ENCODE results near the gene MAP7D1.

The MAP7D1 gene

DNA sequence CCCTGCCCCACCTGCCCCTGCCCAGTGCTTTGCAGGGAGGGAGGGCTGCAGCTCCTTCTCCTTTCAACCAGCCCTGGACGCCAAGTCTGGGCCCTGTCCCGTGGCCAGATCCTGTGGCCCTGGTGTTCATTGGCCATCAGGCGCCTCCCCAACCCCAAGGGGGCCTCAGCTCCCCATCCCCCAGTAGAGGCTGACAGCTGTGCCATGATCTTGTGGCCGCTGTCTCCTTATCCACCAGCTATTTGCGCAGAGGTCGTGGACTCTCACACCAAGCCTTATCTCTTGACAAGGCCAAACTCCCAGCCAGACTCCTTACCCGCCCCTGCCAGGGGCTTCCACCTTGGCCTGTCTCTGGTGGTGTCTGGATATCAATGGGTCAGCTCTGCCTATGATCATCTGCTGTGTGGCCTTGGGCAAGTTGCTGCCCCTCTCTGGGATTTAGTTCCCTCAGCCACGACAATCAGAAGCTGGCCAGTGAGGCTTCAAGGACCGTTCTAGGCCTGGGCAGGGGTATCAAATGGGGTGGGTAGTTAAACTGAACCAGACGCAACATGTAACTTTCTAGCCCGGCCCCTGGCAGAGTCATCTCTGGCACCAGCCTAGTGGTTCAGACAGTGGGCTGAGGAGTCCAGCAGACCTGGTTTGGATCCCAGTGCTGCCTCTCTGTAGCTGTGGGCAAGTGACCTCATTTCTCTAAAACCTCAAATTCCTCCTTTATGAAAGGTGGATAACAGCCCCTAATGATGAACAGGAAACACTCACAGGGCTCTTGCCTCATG lies 27.6 kb upstream of the MAP7D1 start:
- DNase-seq: no peak

DNA sequence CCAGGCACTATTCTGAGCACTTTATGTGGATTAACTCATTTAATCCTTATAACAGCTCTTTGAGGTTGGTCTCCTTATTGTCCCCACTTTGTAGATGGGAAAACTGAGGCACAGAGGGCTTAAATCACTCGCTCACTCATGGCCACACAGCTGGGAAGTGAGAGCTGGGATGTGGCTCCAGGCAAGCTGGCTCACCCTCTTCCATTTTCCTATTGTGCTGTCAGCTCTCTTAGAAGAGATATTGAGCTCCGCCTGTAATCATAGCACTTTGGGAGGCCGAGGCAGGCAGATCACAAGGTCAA lies 27.1 kb upstream of the MAP7D1 start:
- no peak for DNase-seq

DNA sequence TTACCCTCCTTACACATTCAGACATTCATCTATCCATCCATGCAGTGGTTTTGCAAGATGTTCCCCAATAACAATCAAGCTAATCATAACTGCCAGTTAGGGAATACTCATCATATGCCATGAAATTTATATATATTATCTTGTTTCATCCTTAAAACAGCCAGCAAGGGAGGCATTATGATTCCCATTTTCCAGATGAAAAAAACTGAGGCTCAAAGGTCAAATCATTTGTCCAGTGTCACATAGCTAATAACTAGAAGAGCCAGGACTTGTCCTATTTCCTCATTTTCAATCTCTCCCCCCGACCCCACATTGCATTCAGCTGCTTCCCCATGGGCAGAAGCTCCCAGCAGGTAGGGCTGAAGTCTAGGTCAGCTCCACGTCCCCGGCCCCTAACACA lies 23.9 kb upstream of the MAP7D1 start:
- no peak for DNase-seq

DNA sequence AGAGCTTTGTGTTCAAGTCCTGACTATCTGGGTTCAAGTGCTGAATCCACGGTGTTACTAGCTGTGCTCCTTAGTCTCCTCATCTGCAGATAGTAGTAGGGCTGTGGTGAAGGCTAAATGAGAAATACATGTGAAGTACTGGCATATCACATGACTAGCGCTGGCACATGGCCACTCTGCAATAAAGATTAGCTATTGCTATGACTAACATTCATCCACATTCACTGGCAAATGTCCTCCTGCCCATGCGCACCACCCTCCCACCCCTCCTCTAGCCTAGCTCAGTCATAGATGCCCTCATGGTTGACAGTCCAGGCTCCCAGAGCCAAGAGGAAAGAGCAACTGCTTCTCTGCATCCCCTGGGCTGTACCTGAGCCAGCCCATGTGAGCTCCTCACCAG lies 22.5 kb upstream of the MAP7D1 start:
- peak; percentile 83 for DNase-seq

DNA sequence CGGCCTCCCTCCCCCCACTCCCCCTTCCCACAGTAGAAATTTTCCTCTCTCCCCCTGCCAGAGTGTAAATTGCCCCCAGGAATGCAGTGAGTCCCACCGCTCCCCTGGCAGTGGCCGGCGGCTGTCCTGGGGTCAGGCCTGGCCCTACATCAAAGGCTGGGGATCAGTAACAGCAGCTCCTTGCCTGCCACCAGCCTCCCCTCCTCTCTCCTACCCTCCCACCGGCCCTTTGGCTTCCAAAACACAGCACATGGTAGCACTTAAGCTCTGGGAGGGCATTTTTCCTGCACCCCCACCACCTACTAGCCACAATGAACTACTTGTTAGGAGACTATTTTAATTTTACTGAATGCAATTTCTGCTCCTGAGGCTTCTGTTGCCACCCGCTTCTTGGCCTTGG lies 21.9 kb upstream of the MAP7D1 start:
- no peak for DNase-seq

DNA sequence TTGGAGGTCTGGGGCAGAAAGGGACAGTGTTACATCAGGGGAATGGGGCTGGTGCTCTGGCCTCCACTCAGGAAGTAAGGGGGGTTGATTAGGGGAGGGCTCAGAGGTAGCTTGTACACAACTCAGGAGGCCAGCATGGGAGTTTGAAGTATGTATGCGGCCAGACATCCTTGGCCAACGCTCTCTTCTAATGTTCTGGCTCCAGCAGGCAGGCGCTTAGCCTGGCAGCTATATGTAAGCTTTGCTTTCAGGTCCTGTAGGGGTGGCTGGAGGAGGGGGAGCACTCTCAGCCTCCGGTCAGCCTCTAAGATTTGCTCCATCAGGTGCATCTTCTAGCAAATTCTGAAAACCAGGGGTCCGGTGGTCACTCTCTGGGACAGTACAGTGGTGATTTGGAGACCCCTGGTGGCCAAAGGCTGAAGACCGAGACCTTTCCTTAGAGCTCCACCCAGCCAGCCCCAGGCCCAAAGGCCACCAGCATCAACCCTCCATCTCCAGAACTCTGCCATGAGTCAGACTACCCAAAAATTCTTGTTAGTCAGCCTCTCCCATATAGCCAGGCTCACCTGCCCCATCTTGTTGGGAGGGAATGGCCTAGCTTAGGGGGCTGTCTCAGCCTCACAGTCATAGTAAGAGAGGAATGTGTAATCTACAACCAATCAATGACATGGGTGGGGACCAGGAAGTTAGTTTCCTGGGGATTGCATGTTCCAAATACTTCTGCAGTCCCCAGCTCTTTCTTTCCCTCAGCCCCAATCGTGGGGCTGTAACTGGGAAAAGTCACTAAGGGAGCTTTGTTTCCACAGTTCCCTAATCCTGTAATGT lies 21.2 kb upstream of the MAP7D1 start:
- no peak for DNase-seq

DNA sequence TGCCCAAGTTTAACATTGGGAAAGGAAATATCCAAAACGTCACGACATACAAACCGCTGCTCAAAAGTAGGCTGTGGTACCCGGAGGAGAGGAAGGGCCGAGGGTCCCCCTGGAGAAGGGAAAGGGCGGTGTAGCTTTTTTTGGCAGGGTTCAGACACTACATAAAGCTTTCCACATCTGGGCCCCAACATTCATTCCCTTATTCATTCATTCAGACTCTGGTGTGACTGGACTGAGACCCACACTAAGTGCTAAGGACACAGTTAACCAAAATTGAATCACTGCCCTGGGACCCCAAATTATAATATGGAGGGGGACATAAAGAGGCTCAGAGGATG lies 20.7 kb upstream of the MAP7D1 start:
- DNase-seq: no peak

DNA sequence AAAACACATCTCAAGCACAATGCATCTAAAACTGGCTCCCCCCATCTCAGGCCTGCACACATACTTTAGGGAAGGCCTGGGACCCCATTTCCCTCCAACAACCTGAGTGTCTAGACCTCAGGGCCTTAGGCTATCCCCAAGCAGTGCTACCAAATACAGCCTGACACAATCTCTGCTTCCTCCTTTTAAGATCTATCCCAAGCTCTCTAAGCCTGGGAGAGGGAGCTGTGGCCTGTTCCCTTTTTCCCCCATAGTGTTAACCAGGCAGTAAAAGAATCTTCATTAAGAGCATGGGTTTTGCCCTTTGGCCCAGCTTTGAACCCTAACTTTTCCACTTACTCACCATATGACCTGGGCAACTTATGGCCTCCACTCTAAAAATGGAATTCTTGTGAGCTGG lies 20.2 kb upstream of the MAP7D1 start:
- no peak for DNase-seq

DNA sequence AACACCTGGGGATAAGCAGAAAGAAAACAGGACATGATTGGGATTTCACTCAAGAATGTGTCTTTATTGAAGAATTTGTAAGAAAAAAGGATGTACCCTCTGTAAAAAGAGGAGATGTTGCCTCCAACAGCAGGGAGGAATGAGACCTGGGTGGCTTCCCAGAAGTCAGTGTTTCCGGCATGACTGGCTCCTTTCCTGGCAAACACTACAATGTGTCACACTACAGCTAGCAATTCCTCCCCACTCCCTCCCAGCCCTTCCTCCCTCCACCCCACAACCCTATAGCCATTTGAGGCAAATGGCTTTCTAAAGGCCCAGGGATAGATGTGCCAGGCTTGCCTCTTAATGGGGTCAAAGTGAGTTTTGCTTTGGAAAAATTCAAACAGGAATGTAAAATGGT lies 19.4 kb upstream of the MAP7D1 start:
- DNase-seq: no peak

DNA sequence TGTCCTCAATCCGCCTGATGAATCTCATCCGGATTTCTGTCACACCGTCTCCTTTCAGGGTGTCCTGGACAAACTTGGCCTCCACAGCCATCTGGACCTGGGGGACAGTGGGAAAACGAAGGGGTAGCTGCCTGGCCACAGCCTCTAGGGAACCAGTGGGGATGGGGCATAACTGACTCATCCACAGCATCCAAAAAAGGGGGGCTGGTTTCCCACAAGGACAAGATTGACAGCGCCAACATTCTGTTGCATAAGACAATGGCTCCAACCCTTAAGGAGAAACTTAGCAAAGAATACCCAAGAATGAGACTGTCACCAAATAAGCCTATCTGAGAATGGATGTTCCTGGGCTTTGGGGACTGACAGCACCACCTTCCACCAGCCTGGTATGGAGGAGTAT lies 18.7 kb upstream of the MAP7D1 start:
- no peak for DNase-seq

DNA sequence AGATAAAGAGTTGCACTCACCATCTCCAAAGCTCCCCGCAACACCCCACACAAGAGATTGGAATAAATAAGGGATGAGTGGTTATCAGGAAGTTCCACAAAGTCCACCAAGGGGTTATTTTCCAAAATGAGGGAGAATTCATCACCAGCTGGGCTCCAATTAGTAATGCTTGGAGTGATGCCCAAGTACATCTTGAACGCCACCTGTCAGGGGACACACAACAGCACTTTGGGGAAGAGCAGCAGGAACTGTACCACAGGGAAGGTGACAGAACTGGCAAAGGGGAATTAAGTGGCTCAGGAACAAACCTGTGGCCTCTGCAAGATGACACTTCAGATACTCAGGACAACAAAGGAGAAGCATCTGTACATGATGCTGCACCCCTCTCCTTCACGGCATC lies 18.2 kb upstream of the MAP7D1 start:
- peak; percentile 66 for DNase-seq

DNA sequence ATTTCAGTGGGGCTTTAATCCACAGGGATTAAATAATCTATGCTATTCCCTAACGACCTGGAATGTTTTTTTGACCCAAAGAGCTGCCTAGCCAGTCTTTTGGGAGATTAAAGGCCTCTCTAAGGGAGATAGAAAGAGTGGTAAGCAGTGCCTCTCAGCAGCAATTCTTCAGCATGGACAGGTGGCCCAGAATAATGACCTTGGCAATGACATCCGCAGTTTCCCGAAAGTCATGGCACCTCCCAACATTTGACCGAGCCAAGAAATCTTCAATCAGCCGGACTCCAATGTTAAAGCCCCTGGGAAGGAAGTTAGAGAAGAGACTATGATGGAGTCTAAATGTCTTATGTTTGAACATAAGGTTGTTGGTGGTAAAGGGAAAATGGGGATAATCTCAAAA lies 16.4 kb upstream of the MAP7D1 start:
- no peak for DNase-seq

DNA sequence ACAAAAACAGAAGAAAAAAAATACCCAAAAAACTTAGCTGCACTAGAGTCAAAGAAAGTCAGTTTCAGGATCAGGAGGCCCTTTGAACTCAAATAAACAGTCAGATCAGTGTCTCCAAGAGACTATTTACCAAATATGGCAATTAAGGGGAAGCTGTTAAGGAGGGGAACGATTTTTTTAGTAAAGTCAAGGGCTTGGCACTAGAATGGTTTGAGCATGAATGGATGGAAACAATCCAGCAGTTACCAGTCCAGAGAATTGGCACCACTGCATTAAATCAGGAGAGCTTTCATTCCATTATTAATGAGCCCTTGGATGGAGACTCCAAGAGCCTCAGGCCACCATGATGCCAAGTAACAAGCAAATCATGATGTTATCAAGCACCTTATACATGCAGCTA lies 13.8 kb upstream of the MAP7D1 start:
- DNase-seq: peak; percentile 74

DNA sequence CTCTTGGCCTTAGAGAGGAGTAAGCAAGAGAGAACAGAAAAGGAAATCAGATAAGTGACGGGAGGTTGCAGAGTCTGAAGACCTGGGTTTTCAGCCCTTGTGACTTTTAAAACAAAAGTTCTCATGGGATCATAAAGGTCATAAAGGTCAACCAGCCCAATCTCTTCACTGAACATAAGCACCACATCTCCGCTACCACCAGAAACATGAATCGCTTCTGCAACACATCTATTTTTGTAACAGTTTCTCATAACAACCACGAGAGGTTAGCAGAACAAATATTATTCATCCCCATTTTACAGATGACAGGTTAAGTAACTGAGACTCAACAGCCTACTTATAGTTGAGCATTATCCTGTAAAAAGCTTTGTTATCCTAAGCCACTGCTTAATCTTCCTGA lies 12.5 kb upstream of the MAP7D1 start:
- DNase-seq: no peak

DNA sequence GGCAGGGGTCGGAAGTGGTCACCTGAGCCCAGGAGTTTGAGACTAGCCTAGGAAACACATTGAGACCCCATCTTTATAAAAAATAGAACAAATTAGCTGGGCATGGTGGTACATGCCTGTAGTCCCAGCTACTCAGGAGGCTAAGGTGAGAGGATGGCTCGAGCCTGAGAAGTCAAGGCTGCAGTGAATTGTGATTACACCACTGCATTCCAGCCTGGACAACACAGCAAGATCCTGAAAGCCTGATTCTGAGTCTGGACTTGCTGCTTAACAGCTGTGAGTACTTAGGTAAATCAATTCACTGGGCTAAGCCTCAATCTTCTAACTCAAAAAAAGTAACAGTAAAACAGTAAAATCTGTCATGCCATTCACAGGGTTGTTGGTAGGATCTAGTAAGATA lies 11.5 kb upstream of the MAP7D1 start:
- no peak for DNase-seq

DNA sequence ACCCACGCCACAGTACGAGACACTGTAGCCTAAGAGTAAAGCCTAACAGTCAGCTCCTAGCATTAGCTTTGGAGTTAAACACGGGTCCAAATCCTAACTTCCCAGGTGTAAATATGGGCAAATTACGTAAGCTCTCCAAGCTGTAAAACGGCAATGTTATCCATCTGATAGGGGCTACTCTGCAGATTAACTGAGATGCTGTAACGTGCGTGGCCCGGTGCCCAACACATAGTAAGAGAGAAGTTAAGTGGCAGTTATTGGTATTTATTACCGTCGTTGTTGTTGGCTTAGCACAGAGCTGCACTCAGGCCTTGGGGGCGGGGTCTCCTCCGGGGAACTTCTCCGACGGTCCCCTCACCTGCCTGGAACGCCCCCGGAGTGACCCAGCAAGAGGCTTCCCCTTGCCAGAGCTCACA lies 7.1 kb upstream of the MAP7D1 start:
- no peak for DNase-seq

DNA sequence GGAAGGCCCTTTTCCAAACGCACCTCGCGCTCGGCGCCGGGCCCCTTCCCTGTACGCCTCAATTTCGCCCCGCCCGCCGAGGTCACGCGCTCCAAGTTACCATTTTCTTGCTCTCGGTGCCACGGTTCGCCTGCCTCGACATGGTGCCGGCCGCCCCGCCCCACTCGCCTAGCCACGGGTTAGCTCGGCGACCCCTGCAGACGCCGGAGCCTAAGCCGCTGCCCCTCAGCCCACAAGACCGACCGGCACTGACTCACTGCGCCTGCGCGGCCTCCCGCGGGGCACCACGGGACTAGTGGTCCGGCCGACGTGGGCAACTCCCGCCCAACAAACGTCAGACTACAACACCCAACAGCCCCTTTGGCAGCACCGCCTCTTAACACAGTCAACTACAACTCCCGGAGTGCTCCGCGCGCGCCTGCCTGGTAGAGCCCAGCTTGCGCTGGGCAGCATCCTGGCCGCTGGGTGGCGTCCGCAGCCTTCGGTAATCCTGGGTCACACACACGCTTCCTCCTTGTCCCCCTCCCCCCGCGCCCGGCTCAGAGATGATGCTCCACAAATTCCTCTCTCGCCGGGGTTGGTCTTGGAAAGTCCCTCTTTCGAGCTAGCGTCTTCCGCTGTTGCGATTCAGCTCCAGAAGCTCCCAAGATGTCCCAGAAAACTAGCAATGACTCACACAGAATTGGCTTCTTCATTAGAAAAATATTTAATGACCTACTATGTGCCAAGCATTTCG lies 6.6 kb upstream of the MAP7D1 start, which contains the start of gene TRAPPC3:
TSS of gene TRAPPC3 (minus strand) at position 250 of the 736 bp plus-strand sequence. CDS start at position 142, 108 bp downstream.
- peak; percentile 98 for DNase-seq

DNA sequence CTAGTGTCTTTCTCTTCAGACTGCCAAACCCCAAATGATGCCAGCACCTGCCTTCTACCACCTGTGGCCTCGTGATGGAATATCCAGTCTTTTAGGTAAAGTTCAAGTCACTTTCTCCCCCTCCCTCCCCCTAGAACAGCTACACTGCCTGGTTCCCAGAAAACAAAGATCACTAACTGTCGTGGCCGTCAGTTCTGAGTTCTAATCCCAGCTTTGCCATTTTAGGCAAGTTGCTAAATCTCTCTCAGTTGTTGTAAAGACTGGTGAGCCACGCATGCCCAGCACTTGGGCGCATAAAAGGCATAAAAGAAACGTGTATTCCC lies 6.0 kb upstream of the MAP7D1 start:
- no peak for DNase-seq

DNA sequence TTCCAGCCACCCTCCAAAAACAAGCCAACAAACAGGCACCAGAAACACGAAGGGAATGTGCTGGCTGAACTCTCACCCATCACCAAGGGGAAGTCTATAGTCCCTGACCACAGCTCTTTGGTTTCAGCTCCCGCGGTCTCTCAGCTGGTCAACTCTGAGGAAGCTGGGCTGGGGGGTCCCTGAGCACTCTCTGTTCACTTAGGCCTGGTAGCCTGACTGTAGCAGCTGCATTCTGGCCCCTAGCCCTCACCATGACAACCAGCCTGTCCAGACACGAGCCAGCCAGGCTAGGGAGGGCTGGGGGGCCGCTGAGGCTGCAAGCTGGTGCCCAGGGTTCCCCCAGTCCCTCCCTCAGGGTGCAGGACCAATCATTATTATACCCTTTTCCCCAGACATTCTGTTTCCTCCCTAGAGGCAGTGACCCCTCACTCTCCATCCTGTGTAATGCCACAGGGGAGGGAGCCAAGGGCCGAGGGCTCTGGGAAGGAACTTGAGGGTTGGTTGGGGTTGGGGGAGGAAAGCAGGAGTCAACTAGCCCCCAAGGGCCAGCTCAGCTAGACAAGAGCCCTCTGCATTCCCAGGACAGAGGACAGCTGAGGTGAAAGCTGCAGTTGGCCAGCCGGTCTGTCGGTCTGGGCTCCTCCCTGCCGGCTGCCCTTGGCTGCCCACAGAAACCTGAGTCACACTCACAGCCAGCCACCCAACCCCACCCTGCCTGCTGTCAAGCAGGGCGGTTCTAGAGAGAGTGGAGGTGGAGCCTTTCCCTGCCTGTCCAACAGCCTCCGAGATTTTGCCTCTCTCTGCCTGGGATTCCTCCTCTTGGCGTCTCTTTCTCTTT lies 5.4 kb upstream of the MAP7D1 start:
- peak; percentile 84 for DNase-seq

DNA sequence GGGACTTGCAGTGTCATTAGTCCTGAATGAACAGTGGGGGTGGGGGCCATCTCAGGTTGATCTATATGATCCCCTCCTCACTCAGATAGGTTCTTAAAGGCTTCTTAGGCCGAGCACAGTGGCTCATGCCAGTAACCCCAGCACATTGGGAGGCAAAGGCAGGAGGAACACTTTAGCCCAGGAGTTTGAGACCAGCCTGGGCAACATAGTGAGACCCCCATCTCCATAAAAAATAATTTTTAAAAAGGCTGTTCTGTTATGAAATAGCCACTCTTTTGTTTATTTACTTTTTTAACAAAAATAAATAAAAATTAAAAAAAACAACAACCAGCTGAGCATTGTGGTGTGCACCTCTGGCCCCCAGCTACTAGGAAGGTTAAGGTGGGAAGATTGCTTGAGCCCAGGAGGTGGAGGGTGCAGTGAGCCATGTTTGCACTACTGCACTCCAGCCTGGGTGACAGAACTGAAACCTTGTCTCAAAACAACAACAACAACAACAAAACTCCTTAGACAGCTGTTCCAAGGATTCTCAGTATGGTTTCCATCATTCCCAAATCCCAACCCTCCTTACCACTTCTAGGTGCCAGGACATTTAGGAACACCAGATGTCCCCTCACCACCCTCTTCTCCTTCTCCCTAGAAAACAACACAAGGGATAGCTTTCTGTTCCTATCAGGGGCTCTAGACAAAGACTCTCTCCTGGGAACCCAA lies 4.7 kb upstream of the MAP7D1 start:
- DNase-seq: no peak

DNA sequence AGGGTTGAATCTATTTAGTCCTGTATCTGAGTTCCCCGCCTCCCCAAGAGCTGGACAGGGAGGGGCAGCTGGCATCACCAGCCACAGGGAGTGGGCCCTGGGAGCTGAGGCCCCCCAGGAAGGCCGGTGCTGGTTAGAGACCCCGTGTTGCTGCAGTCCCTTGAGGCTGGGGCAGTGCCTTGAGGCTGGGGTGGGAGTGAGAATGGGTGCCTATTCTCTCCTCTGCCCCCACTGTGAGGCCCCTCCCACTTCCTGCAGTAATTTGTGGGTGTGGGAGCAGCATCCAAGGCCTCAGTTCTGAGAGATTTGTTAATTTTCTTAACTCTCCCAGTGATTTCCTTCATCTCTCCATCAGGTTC lies 4.1 kb upstream of the MAP7D1 start:
- DNase-seq: no peak

DNA sequence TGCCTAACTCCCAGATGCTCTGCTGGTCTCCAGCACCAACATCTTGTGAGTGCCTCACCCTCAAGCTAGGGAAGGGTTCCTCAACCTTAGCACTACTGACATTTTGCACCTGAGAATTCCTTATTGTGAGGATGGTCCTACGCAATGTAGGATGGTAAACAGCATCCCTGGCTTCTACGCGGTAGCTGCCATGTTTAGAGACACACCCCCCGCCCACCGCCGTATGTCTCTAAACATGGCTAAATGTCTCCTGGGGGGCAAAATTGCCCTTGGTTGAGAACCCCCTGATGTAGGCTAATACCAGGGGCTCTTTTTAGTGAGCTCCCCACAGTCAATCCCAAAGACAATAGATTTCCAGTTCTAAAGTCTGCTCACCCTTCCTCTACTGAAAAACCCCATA lies 2.5 kb upstream of the MAP7D1 start:
- no peak for DNase-seq

DNA sequence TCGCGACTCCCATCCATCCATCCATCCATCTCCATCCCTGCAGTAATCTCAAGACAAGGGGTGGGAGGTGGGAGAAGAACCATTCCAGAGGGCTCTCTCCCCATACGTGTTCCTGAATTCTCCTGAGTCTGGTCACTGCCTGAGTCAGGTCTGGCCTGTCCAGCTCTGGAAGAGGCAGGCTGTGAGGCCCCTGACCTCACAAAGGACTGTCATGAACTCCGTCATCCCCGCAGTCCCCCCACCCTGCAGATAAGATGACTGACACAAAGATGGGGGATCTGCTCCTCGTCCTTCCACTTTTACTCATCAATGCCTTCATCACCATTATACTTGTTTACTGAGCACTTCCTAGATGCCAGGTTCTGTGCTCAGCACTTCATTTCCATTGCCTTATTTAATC lies 1.6 kb upstream of the MAP7D1 start:
- DNase-seq: no peak

Measured in NCI-H2029 (cell line).